Activated T-helper 1 cell treated with Interleukin-2 at 50 U/mL for 16 hours (primary cell): ENCODE measurements around the gene XIST.
"Not testable (repeated sequence)": the region's sequence is repeated elsewhere in the genome, so short reads cannot be mapped to it uniquely, and the experiment has no call there.

Experiments used
- DNase-seq: peaks from one replicate; pipeline ENCODE4 v3.0.0-alpha.2; 2020; ENCODE audit warnings: low read depth

XIST gene

DNA sequence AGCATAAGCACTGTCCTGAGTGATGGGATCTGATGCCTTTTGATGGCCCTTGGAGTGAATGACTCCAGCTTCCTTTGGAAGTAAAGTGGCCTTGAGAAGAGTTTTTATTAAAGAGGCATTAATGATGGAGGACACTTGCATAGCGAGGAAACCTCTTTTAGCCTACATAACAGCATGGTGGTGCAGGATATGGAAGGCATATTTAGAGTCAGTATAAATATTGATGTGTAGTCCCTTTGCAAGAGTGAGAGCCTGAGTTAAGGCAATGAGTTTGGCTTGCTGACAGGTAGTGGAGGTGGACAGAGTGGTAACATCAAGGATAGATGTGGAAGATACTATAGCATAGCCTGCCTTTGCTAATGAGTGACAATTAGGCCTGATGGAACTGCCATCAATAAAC lies 48.4 kb downstream of the XIST start:
- DNase-seq = not testable (repeated sequence)

DNA sequence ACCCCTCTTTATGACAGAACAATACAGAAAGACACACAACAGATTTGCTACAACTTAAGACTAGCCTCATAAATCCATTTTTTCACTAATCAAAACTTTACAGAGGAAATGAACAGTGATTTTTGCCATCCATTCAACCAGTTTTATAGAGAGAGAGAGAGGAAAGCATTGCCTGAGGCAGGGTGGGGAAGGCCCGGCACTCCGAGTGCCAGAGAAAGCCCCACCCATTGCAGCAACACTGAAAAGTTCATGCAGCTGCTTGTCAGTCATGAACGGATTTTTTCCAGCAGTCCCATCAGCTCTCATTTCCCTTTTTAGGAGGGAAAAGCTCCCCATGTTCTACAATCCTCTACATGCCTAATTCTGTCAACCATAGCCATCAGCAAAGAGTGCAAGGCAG lies 52.6 kb downstream of the XIST start:
- DNase-seq = no peak

DNA sequence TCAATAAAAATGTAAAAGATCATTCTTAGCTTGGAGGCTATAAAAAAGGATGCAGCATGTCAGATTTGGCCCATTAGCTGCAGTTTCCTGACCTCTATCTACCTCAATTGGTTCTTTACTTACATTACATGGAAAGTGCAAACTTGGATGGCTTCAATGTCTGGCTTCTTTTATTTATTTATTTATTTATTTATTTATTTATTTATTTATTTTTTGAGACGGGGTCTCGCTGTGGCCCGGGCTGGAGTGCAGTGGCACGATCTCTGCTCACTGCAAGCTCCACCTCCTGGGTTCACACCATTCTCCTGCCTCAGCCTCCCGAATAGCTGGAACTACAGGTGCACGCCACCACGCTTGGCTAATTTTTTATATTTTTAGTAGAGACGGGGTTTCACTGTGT lies 60.0 kb downstream of the XIST start:
- DNase-seq = not testable (repeated sequence)

DNA sequence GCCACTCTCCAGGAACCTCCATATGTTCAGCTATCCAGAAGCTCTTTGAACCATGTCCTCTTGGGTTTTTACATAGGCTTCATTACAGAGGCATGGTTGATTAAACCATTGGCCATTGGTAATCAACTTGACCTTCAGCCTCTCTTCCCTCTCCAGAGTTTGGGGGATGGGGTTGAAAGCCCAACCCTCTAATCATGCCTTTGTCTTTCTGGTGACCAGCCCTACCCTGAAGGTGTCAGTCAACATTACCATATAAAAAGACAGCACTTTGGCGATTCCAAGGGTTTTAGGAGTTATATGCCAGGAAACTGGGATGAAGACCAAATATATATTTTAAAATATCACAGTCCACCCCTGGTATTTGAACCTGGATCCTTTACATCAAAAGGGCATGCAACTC lies 67.0 kb downstream of the XIST start:
- DNase-seq = no peak
